H1 (cell line): ENCODE data around the gene PCBP2. TPM values are rescaled to one million over a fixed set of nuclear protein-coding genes. Genes with fewer than 3 reads are reported as not detected.

Source experiments
- CTCF ChIA-PET: fragments of 300-600 bp; sonication (Branson Sonifier 250); formaldehyde crosslinking; loops from one replicate; lab custom pipeline; 2021; ENCODE audit not compliant: partially characterized antibody; lab: Charles Lee
- POLR2A ChIA-PET: fragments of 300-600 bp; sonication (Branson Sonifier 250); formaldehyde crosslinking; loops from one replicate; lab custom pipeline; 2021; ENCODE audit warnings: inconsistent platforms; ENCODE audit not compliant: partially characterized antibody; lab: Charles Lee
- DNase-seq, 2 experiments: peaks; one replicate each; pipeline versions ENCODE4 v3.0.0 to v3.0.0-alpha.2; 2010 to 2022; ENCODE audit warnings: low spot score in 2 of 2, low read depth in 1 of 2, mixed read lengths in 1 of 2
- FAIRE-seq: peaks from 2 replicates; lab custom pipeline; 2011; peaks lifted over from hg19 to GRCh38; lab: Jason Lieb, UNC
- H2AFZ ChIP-seq: 2 replicates; pipeline ENCODE4 v1.8.1; 2012; ENCODE audit warnings: low read length, inconsistent platforms
- H2AK5ac ChIP-seq: 2 replicates; pipeline ENCODE4 v1.6.1; 2013; ENCODE audit warnings: low read depth, low read length
- H2BK120ac ChIP-seq: replicated peaks from 2 replicates; pipeline ENCODE3; 2013; ENCODE audit warnings: low read depth, low read length, inconsistent platforms
- H2BK12ac ChIP-seq: 2 replicates; pipeline ENCODE4 v1.6.1; 2013; ENCODE audit warnings: low read depth, low read length
- H2BK15ac ChIP-seq: 2 replicates; pipeline ENCODE4 v1.6.1; 2013; ENCODE audit warnings: low read length
- H2BK20ac ChIP-seq: 2 replicates; pipeline ENCODE4 v1.6.1; 2013; ENCODE audit warnings: low read length
- H2BK5ac ChIP-seq: 2 replicates; pipeline ENCODE4 v1.6.1; 2013; ENCODE audit warnings: low read depth, low read length
- H3K14ac ChIP-seq: 2 replicates; pipeline ENCODE4 v1.6.1; 2013; ENCODE audit warnings: inconsistent platforms; ENCODE audit not compliant: insufficient read length
- H3K18ac ChIP-seq: 2 replicates; pipeline ENCODE4 v1.6.1; 2013; ENCODE audit warnings: low read length; ENCODE audit errors: extremely low read depth
- H3K23ac ChIP-seq: 2 replicates; pipeline ENCODE4 v1.6.1; 2013; ENCODE audit warnings: inconsistent platforms; ENCODE audit not compliant: insufficient read length
- H3K23me2 ChIP-seq: 2 replicates; pipeline ENCODE4 v1.6.1; 2013; ENCODE audit warnings: low read depth, low read length
- H3K27ac ChIP-seq: 2 replicates; pipeline ENCODE4 v1.6.1; 2011; ENCODE audit warnings: low read depth, low read length, inconsistent platforms
- H3K27me3 ChIP-seq, 4 experiments: replicated peaks in 1 of 4; 1 replicate in 1 of 4; 2 replicates in 3 of 4; pipeline versions ENCODE4 v1.6.1 to v1.8.1; 2011 to 2013; ENCODE audit warnings: low read length in 3 of 4, mild to moderate bottlenecking in 3 of 4, inconsistent platforms in 2 of 4, mixed read lengths in 2 of 4, moderate library complexity in 1 of 4; ENCODE audit not compliant: control insufficient read depth in 3 of 4, insufficient read depth in 3 of 4; ENCODE audit errors: extremely low read depth in 1 of 4
- H3K36me3 ChIP-seq, 4 experiments: 2 replicates each; pipeline versions ENCODE4 v1.6.1 to v1.8.1; 2011 to 2013; ENCODE audit warnings: mild to moderate bottlenecking in 4 of 4, low read length in 3 of 4, moderate library complexity in 2 of 4, control low read depth in 1 of 4, inconsistent platforms in 1 of 4; ENCODE audit not compliant: insufficient read depth in 4 of 4, control insufficient read depth in 2 of 4
- H3K4ac ChIP-seq: replicated peaks from 2 replicates; pipeline ENCODE3; 2013; ENCODE audit warnings: low read length, low read depth, mixed read lengths, inconsistent platforms; ENCODE audit not compliant: insufficient read length
- H3K4me1 ChIP-seq, 4 experiments: replicated peaks in 1 of 4; 1 replicate in 1 of 4; 2 replicates in 3 of 4; pipeline versions ENCODE4 v1.6.1 to v1.8.1; 2011 to 2013; ENCODE audit warnings: low read length in 3 of 4, inconsistent platforms in 2 of 4, mixed read lengths in 1 of 4; ENCODE audit not compliant: insufficient read depth in 4 of 4, control insufficient read depth in 3 of 4
- H3K4me2 ChIP-seq, 2 experiments: 2 replicates each; pipeline versions ENCODE4 v1.6.1 to v1.8.1; 2011 to 2013; ENCODE audit warnings: low read depth in 2 of 2, low read length in 2 of 2, control low read depth in 1 of 2, inconsistent platforms in 1 of 2, mild to moderate bottlenecking in 1 of 2; ENCODE audit not compliant: insufficient read depth in 1 of 2
- H3K4me3 ChIP-seq, 4 experiments: fragments of 200-600, 300-600 bp in 1 of 4; sonication (generic), shearing (Covaris generic), sonication (Bioruptor Twin) in 1 of 4; 2 replicates each; pipeline versions ENCODE4 v1.5.1 to v1.8.1; 2011 to 2016; ENCODE audit warnings: low read length in 4 of 4, low read depth in 3 of 4, control low read depth in 2 of 4, inconsistent platforms in 2 of 4, mild to moderate bottlenecking in 2 of 4, mixed read lengths in 1 of 4, moderate library complexity in 1 of 4; ENCODE audit not compliant: insufficient read depth in 2 of 4; ENCODE audit errors: extremely low read depth in 1 of 4
- H3K56ac ChIP-seq: replicated peaks from 2 replicates; pipeline ENCODE3; 2013; ENCODE audit warnings: low read depth, mild to moderate bottlenecking, mixed read lengths, low read length, inconsistent platforms; ENCODE audit not compliant: insufficient read length
- H3K79me1 ChIP-seq: 2 replicates; pipeline ENCODE4 v1.6.1; 2013; ENCODE audit warnings: low read depth, low read length, control low read depth
- H3K79me2 ChIP-seq, 2 experiments: 2 replicates each; pipeline versions ENCODE4 v1.6.1 to v1.8.1; 2012 to 2013; ENCODE audit warnings: low read length in 2 of 2, mild to moderate bottlenecking in 2 of 2, inconsistent platforms in 1 of 2; ENCODE audit not compliant: insufficient read depth in 2 of 2, control insufficient read depth in 1 of 2
- H3K9ac ChIP-seq, 4 experiments: replicated peaks in 1 of 4; 1 replicate in 1 of 4; 2 replicates in 3 of 4; pipeline versions ENCODE4 v1.6.1 to v1.8.1; 2011 to 2013; ENCODE audit warnings: low read depth in 3 of 4, low read length in 3 of 4, control low read depth in 2 of 4, mild to moderate bottlenecking in 2 of 4, moderate library complexity in 2 of 4, inconsistent platforms in 1 of 4; ENCODE audit errors: extremely low read depth in 1 of 4
- H3K9me3 ChIP-seq, 2 experiments: 2 replicates each; pipeline versions ENCODE4 v1.6.1 to v1.8.1; 2012 to 2013; ENCODE audit warnings: mild to moderate bottlenecking in 2 of 2, moderate library complexity in 2 of 2, control low read depth in 1 of 2, inconsistent platforms in 1 of 2, low read depth in 1 of 2, low read length in 1 of 2, mixed read lengths in 1 of 2; ENCODE audit not compliant: insufficient read depth in 2 of 2
- H4K20me1 ChIP-seq, 2 experiments: replicated peaks in 1 of 2; 2 replicates each; pipeline versions ENCODE3 to v1.8.1; 2011 to 2013; ENCODE audit warnings: inconsistent platforms in 2 of 2, low read length in 2 of 2, mild to moderate bottlenecking in 1 of 2; ENCODE audit not compliant: insufficient read depth in 2 of 2, control insufficient read depth in 1 of 2
- H4K5ac ChIP-seq: 2 replicates; pipeline ENCODE4 v1.6.1; 2013; ENCODE audit warnings: low read length, low read depth, mixed read lengths, inconsistent platforms; ENCODE audit not compliant: insufficient read length
- H4K8ac ChIP-seq: 2 replicates; pipeline ENCODE4 v1.8.0; 2013; ENCODE audit warnings: mild to moderate bottlenecking, moderate library complexity, low read length, inconsistent platforms; ENCODE audit not compliant: insufficient read depth; ENCODE audit errors: extremely low read depth
- H4K91ac ChIP-seq: replicated peaks from 2 replicates; pipeline ENCODE3; 2013; ENCODE audit warnings: low read length, mixed read lengths, inconsistent platforms; ENCODE audit not compliant: insufficient read length
- KDM5A ChIP-seq: fragments of 200-600 bp; IDR thresholded peaks from 2 replicates; pipeline ENCODE4 v1.7.1; 2012; ENCODE audit warnings: mild to moderate bottlenecking, low read length, inconsistent platforms, mixed read lengths
- NANOG ChIP-seq: IDR thresholded peaks from 2 replicates; pipeline ENCODE4 v1.6.1; 2011; ENCODE audit warnings: low read length, low read depth, mild to moderate bottlenecking, inconsistent platforms; ENCODE audit not compliant: insufficient read depth, poor library complexity, severe bottlenecking
- POLR2AphosphoS5 ChIP-seq: IDR thresholded peaks from 2 replicates; pipeline ENCODE4 v1.6.1; 2011; ENCODE audit warnings: low read depth, low read length
- SIX5 ChIP-seq: IDR thresholded peaks from 2 replicates; pipeline ENCODE4 v1.6.1; 2011; ENCODE audit warnings: mild to moderate bottlenecking, low read depth, low read length
- SP2 ChIP-seq: IDR thresholded peaks from 2 replicates; pipeline ENCODE4 v1.6.1; 2012; ENCODE audit warnings: mild to moderate bottlenecking, low read length, inconsistent platforms
- TAF7 ChIP-seq: optimal IDR thresholded peaks from 2 replicates; pipeline ENCODE3; 2011; ENCODE audit warnings: low read depth, mild to moderate bottlenecking, inconsistent platforms, low read length, moderate library complexity, borderline replicate concordance
- YY1 ChIP-seq: IDR thresholded peaks from 2 replicates; pipeline ENCODE4 v1.6.1; 2011; ENCODE audit warnings: low read depth, mild to moderate bottlenecking, low read length
- WGBS, 2 experiments: shearing (Covaris generic) in 1 of 2; methylation state at CpG; one replicate each; pipeline versions ENCODE4 v1.1.6 to v1.1.7; 2013 to 2015; ENCODE audit warnings: low lambda C conversion rate in 2 of 2, mixed read lengths in 2 of 2, inconsistent platforms in 1 of 2, low coverage in 1 of 2, missing lambda C conversion rate in 1 of 2; ENCODE audit not compliant: insufficient replicate concordance in 2 of 2, insufficient coverage in 1 of 2, insufficient read length in 1 of 2; ENCODE audit errors: extremely low coverage in 1 of 2, missing lambda C conversion rate in 1 of 2; 5-methylcytosine and 5-hydroxymethylcytosine counted together
- polyA plus RNA-seq, 7 experiments: library from polyadenylated mRNA; depleted of rRNA in 3 of 7; stranded (reverse) in 5 of 7; unstranded in 2 of 7; fragments of >200 nt in 5 of 7; fragments of 200-250 nt in 2 of 7; gene quantifications; 1 replicate in 5 of 7; 2 replicates in 1 of 7; 4 replicates in 1 of 7; pipeline versions ENCODE4 v1.2.1 to v1.2.3, GENCODE V29; 2011 to 2013; ENCODE audit warnings: missing spikeins in 2 of 7, mixed read lengths in 2 of 7
- total RNA-seq: library from RNA; stranded (reverse); fragmentation: NEBNext Ultra II Directional; extraction: Animal tissue kit (Norgen Biotek cat#: 25700); gene quantifications from 2 replicates; pipeline ENCODE4 v1.2.1, GENCODE V29; 2021
- TF ChIP-seq, protein P1 (sequence below): IDR thresholded peaks from 2 replicates; pipeline ENCODE4 v1.6.1; 2011; ENCODE audit warnings: low read length, improper control_type of control experiment

PCBP2 gene
- total and polyA plus RNA-seq, 2 of the 8 experiments (the other 6 are each of a cell fraction or from before 2014, with no cell fraction given), result 470 to 1,123 TPM

DNA sequence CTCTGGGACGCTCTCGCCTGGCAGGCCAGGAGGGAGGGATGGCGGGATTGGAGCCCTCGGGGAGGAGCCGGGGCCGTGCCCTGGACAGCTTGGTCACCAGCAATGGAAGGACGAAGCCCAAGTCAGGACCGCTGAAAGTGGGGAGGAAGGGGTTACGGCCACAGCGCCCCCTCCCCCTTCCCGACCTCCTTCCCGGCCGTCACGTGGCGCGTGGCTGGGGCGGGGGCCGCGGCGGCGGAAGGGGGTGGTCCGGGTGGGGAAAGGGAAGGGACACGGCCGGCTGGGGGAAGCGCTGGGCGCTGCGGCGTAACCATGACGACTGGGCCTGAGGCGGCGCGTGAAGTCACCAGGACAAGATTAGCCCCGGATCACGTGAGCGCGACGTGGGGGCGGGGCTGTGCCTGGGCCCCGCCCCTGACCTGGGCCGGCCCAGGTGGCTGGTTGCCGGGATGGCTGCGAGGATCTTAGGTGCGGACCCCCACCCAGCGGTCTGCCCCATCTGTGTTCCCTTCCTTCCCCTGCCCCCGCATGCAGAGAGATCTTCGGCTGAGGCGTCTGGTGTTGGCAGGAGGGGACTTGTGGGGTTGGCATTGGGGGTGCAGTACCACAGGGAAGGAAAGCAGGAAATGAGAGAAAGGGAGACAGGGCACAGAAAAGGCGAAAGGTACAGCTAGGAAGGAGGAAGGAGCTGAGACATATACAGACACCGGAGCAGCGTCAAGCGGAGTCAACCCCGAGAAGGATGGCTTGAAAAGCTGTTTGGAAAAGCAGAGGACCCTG lies 41.1 kb downstream of the PCBP2 start:
- peaks cover 13% of the 10 kb centered on the region for H3K23me2 ChIP-seq
- peak overlapping the region; percentile 15 for H4K91ac ChIP-seq
- peaks cover 7% of the 10 kb centered on the region for H3K79me1 ChIP-seq
- peak overlapping the region; percentile 98 for H2BK15ac ChIP-seq
- peak overlapping the region; percentile 87 to 96 for H3K4me2 ChIP-seq
- ChIA-PET POLR2A (interaction anchor here (0.6 to 67.0 kb wide), 8 partner anchors 1 to 242 kb away, joined by 3 to 3397 read pairs (median 4); partner anchors contain the start of genes AAAS, MAP3K12, NPFF and PCBP2), CTCF (interaction anchor here (0.9 to 6.7 kb wide), 12 partner anchors 10 to 141 kb away, joined by 3 to 51 read pairs (median 5); partner anchors contain the start of gene NPFF)
- peak overlapping the region; percentile 21 for H2AFZ ChIP-seq
- peak; percentile 86 to 96 for DNase-seq
- H3K14ac ChIP-seq, result peak overlapping the region; percentile 48
- H3K4ac ChIP-seq, result no peak overlapping the region
- H3K27me3 ChIP-seq, result no peaks in the 10 kb centered on the region
- peaks cover 0 to 5% of the 10 kb centered on the region in 2 experiments for H4K20me1 ChIP-seq
- peak overlapping the region in 3 of 4 experiments; percentile 46 to 63 (median 58); a peak in 4 of 7 replicates for H3K9ac ChIP-seq
- 0 out of 2 replicates have a peak overlapping the region, but pooled peaks have one; percentile 39 for H2BK12ac ChIP-seq
- H4K5ac ChIP-seq, result peak overlapping the region; percentile 79
- H3K18ac ChIP-seq, result peak overlapping the region; percentile 97
- peak overlapping the region; percentile 55; the same call in 1 of the 2 replicates for H3K27ac ChIP-seq
- H2AK5ac ChIP-seq, result peak overlapping the region; percentile 47; the same call in 1 of the 2 replicates
- peaks cover 11 to 37% (median 15%) of the 10 kb centered on the region in 4 experiments for H3K4me1 ChIP-seq
- H2BK20ac ChIP-seq, result peak overlapping the region; percentile 48; the same call in 1 of the 2 replicates
- no peaks in the 10 kb centered on the region for H3K9me3 ChIP-seq
- peak overlapping the region; percentile 16 for H2BK120ac ChIP-seq
- H3K79me2 ChIP-seq, result peaks cover 0 to 15% of the 10 kb centered on the region in 2 experiments; a peak in 2 of 4 replicates
- H3K4me3 ChIP-seq, result peak overlapping the region; percentile 54 to 65 (median 57)
- H4K8ac ChIP-seq, result peak overlapping the region; percentile 85; the same call in 1 of the 2 replicates
- H3K36me3 ChIP-seq, result no peaks in the 10 kb centered on the region
- no peak for FAIRE-seq
- no peak overlapping the region for H3K23ac ChIP-seq
- 4% methylated on average over 28 of the region's 52 CpGs; no CpG with 5 or more reads in 1 of the 2 experiments for WGBS, 2 experiments
- peak overlapping the region; percentile 91; the same call in 1 of the 2 replicates for H2BK5ac ChIP-seq
- H3K56ac ChIP-seq, result no peak overlapping the region
- TF ChIP-seq SP2 (no peak), KDM5A (no peak), NANOG (no peak), TAF7 (no peak), POLR2AphosphoS5 (peak; percentile 79; the same call in 1 of the 2 replicates), YY1 (peak; percentile 17; the same call in 1 of the 2 replicates), SIX5 (no peak)
- TF ChIP-seq, protein P1, sequence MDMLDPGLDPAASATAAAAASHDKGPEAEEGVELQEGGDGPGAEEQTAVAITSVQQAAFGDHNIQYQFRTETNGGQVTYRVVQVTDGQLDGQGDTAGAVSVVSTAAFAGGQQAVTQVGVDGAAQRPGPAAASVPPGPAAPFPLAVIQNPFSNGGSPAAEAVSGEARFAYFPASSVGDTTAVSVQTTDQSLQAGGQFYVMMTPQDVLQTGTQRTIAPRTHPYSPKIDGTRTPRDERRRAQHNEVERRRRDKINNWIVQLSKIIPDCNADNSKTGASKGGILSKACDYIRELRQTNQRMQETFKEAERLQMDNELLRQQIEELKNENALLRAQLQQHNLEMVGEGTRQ, result peak; percentile 95
